ENCODE measurements around the gene UBAP1. TPM values are rescaled to one million over a fixed set of nuclear protein-coding genes. Genes with fewer than 3 reads are reported as not detected.

UBAP1 gene
- total RNA-seq, 1 experiment from 2014 or later, result 30.8 TPM

- ATAC-seq, result peak; percentile 58; the same call in 1 of the 2 replicates
- no peak overlapping the region for H3K9ac ChIP-seq (ENCODE audit: low read length)
- H2AFZ ChIP-seq (ENCODE audit: low read depth, low read length, poor library complexity, severe bottlenecking), result no peak overlapping the region
- intact Hi-C loops (cut with micrococcal nuclease), result no loop called here
- H3K4me3 ChIP-seq (replicated peaks in 1 of 2; ENCODE audit: low read depth in 1 of 2, low read length in 2 of 2), result no peak overlapping the region
- H3K4me1 ChIP-seq (ENCODE audit: control insufficient read depth in 1 of 2, insufficient read depth in 2 of 2, low read length in 2 of 2), result no peaks in the 10 kb centered on the region
- peaks cover 33% of the 10 kb centered on the region for H3K79me2 ChIP-seq (ENCODE audit: insufficient read depth, low read length)
- no peaks in the 10 kb centered on the region for H3K9me2 ChIP-seq (ENCODE audit: insufficient read depth)
- no peaks in the 10 kb centered on the region for H3K36me3 ChIP-seq (ENCODE audit: control insufficient read depth in 1 of 2, insufficient read depth in 2 of 2, low read length in 2 of 2)
- peaks cover 3% of the 10 kb centered on the region; the same call in 1 of the 2 replicates for H4K20me1 ChIP-seq (ENCODE audit: insufficient read depth)
- H3K9me3 ChIP-seq (ENCODE audit: control insufficient read depth in 1 of 2, insufficient read depth in 1 of 2, low read depth in 1 of 2, low read length in 2 of 2), result no peaks in the 10 kb centered on the region
- ChIA-PET POLR2A (no interaction called here), RAD21 (ENCODE audit: low non-redundant PET in 1 of 2, low total read pairs in 2 of 2, uncharacterized antibody in 2 of 2, unreplicated experiment in 2 of 2) (no interaction called here), CTCF (no interaction called here)
- no peak overlapping the region for H3K4me2 ChIP-seq (ENCODE audit: low read length)
- no peaks in the 10 kb centered on the region for H3K27me3 ChIP-seq (ENCODE audit: insufficient read depth, low read length)
- DNase-seq (ENCODE audit: low read depth, low spot score), result no peak
- no TSS peak for BruUV-seq (replicated peaks)
- TF ChIP-seq CBX3 (IDR thresholded peaks at IDR 0.05; ENCODE audit: low read depth), result no peak
- TF ChIP-seq, protein P1, sequence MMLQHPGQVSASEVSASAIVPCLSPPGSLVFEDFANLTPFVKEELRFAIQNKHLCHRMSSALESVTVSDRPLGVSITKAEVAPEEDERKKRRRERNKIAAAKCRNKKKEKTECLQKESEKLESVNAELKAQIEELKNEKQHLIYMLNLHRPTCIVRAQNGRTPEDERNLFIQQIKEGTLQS (IDR thresholded peaks at IDR 0.05), result no peak
- H3K27ac ChIP-seq (ENCODE audit: low read depth, low read length), result no peak overlapping the region
These were observed 39.6 kb downstream of the UBAP1 start for GRCh38 chr9:34218446-34218845.

- DNase-seq (ENCODE audit: low read depth, low spot score) (no peak), ATAC-seq (no peak)
- Histone ChIP-seq H3K79me2 (ENCODE audit: insufficient read depth, low read length) (peaks cover 37% of the 10 kb centered on the region), H3K36me3 (ENCODE audit: control insufficient read depth in 1 of 2, insufficient read depth in 2 of 2, low read length in 2 of 2) (no peaks in the 10 kb centered on the region), H3K4me3 (replicated peaks in 1 of 2; ENCODE audit: low read depth in 1 of 2, low read length in 2 of 2) (no peak overlapping the region), H3K9me2 (ENCODE audit: insufficient read depth) (no peaks in the 10 kb centered on the region), H3K9me3 (ENCODE audit: control insufficient read depth in 1 of 2, insufficient read depth in 1 of 2, low read depth in 1 of 2, low read length in 2 of 2) (no peaks in the 10 kb centered on the region), H3K27ac (ENCODE audit: low read depth, low read length) (no peak overlapping the region), H2AFZ (ENCODE audit: low read depth, low read length, poor library complexity, severe bottlenecking) (no peak overlapping the region), H3K9ac (ENCODE audit: low read length) (no peak overlapping the region), H3K4me2 (ENCODE audit: low read length) (no peak overlapping the region), H3K27me3 (ENCODE audit: insufficient read depth, low read length) (no peaks in the 10 kb centered on the region), H3K4me1 (ENCODE audit: control insufficient read depth in 1 of 2, insufficient read depth in 2 of 2, low read length in 2 of 2) (no peaks in the 10 kb centered on the region), H4K20me1 (ENCODE audit: insufficient read depth) (peaks cover 6% of the 10 kb centered on the region; the same call in 1 of the 2 replicates)
- ChIA-PET POLR2A (no interaction called here), RAD21 (ENCODE audit: low non-redundant PET in 1 of 2, low total read pairs in 2 of 2, uncharacterized antibody in 2 of 2, unreplicated experiment in 2 of 2) (no interaction called here), CTCF (no interaction called here)
- intact Hi-C loops (cut with micrococcal nuclease), result no loop called here
- no TSS peak for BruUV-seq (replicated peaks)
- no peak for TF ChIP-seq CBX3 (IDR thresholded peaks at IDR 0.05; ENCODE audit: low read depth)
- TF ChIP-seq MAX (IDR thresholded peaks at IDR 0.05), result no peak
- no peak for TF ChIP-seq POLR2AphosphoS5 (IDR thresholded peaks at IDR 0.05; ENCODE audit: low read depth, low read length)
- TF ChIP-seq, protein P1 (IDR thresholded peaks at IDR 0.05), result no peak
- TF ChIP-seq RAD21 (IDR thresholded peaks at IDR 0.05; ENCODE audit: low read depth), result no peak
- no peak for TF ChIP-seq EZH2phosphoT487 (IDR thresholded peaks at IDR 0.05; ENCODE audit: borderline replicate concordance)
- no peak for TF ChIP-seq ZBTB33 (IDR thresholded peaks at IDR 0.05; ENCODE audit: extremely low read depth, insufficient replicate concordance, low read length)
- TF ChIP-seq FOSL1 (IDR thresholded peaks at IDR 0.05; ENCODE audit: low read depth), result no peak
- TF ChIP-seq EGR1 (IDR thresholded peaks at IDR 0.05; ENCODE audit: low read depth), result no peak
- no peak for TF ChIP-seq POLR2A (IDR thresholded peaks at IDR 0.05; ENCODE audit: borderline replicate concordance, extremely low read depth, insufficient read depth, insufficient read length)
- no peak for TF ChIP-seq SP1 (IDR thresholded peaks at IDR 0.05; ENCODE audit: low read depth)
- no peak for TF ChIP-seq ZNF274 (IDR thresholded peaks at IDR 0.05; ENCODE audit: low read depth, low read length)
- no peak for TF ChIP-seq TCF7L2 (IDR thresholded peaks at IDR 0.05; ENCODE audit: borderline replicate concordance, extremely low read depth, insufficient read depth, insufficient read length)
These were observed 40.6 kb downstream of the UBAP1 start for GRCh38 chr9:34219421-34219820.

Data from HCT116 (cell line).